OCI-LY7 (cell line): ENCODE data around the gene ATP1B1. TPM values are rescaled to one million over a fixed set of nuclear protein-coding genes. Genes with fewer than 3 reads are reported as not detected.

Experiments
- BruUV-seq: library from RNA; stranded (reverse); fragments of 400-500 nt; replicated peaks from 2 replicates; lab custom pipeline; 2021; lab: Mats Ljungman, UMichigan
- CTCF ChIA-PET: fragments of 300-600 bp; sonication (Branson Sonifier 250); formaldehyde crosslinking; loops from one replicate; lab custom pipeline; 2022; ENCODE audit warnings: antibody characterized with exemption; ENCODE audit not compliant: unreplicated experiment; lab: Charles Lee
- POLR2A ChIA-PET: fragments of 300-600 bp; sonication (Branson Sonifier 250); formaldehyde crosslinking; loops from one replicate; lab custom pipeline; 2022; ENCODE audit warnings: antibody characterized with exemption; lab: Charles Lee
- DNase-seq: peaks from one replicate; pipeline ENCODE4 v3.0.0-alpha.2; 2015; ENCODE audit warnings: low spot score
- H2AFZ ChIP-seq: fragments of 200-600 bp; sonication (generic), shearing (Covaris generic); 2 replicates; pipeline ENCODE4 v1.6.1; 2014; ENCODE audit warnings: mild to moderate bottlenecking, antibody characterized with exemption, low read length, moderate library complexity
- H3K27ac ChIP-seq: fragments of 200-600 bp; sonication (generic); 2 replicates; pipeline ENCODE4 v1.5.1; 2014; ENCODE audit warnings: mixed run types, low read depth, mild to moderate bottlenecking, moderate library complexity, low read length, inconsistent platforms; ENCODE audit not compliant: poor library complexity, severe bottlenecking
- H3K36me3 ChIP-seq: fragments of 200-600 bp; sonication (generic); 2 replicates; pipeline ENCODE4 v1.6.1; 2014; ENCODE audit warnings: mild to moderate bottlenecking, antibody characterized with exemption, low read length, moderate library complexity, mixed read lengths; ENCODE audit not compliant: insufficient read depth
- H3K4me1 ChIP-seq: fragments of 200-600 bp; sonication (generic); 2 replicates; pipeline ENCODE4 v1.5.1; 2014; ENCODE audit warnings: mild to moderate bottlenecking, low read length; ENCODE audit not compliant: insufficient read depth, poor library complexity, severe bottlenecking
- H3K4me2 ChIP-seq: fragments of 200-600 bp; sonication (generic); 2 replicates; pipeline ENCODE4 v1.6.1; 2014; ENCODE audit warnings: mild to moderate bottlenecking, low read length
- H3K4me3 ChIP-seq: fragments of 200-600 bp; sonication (generic); 2 replicates; pipeline ENCODE4 v1.5.1; 2014; ENCODE audit warnings: mild to moderate bottlenecking, low read depth, low read length; ENCODE audit not compliant: poor library complexity, severe bottlenecking
- H3K79me2 ChIP-seq: fragments of 200-600 bp; sonication (generic); 2 replicates; pipeline ENCODE4 v1.6.1; 2016; ENCODE audit warnings: low read depth, mild to moderate bottlenecking, low read length, moderate library complexity, mixed read lengths; ENCODE audit not compliant: insufficient read depth
- H3K9me2 ChIP-seq: fragments of 200-600 bp; sonication (generic); 2 replicates; pipeline ENCODE4 v1.6.1; 2016; ENCODE audit warnings: mild to moderate bottlenecking, low read length, mixed read lengths; ENCODE audit not compliant: insufficient read depth
- H3K9me3 ChIP-seq: fragments of 200-600 bp; sonication (generic); 2 replicates; pipeline ENCODE4 v1.6.1; 2014; ENCODE audit warnings: mild to moderate bottlenecking, mixed run types, low read length, mixed read lengths
- H4K20me1 ChIP-seq: fragments of 200-600 bp; sonication (generic); 2 replicates; pipeline ENCODE4 v1.6.1; 2014; ENCODE audit warnings: mild to moderate bottlenecking, antibody characterized with exemption, low read length, moderate library complexity, mixed read lengths; ENCODE audit not compliant: insufficient read depth
- CTCF ChIP-seq: fragments of 200-600 bp; sonication (generic); conservative IDR thresholded peaks from 2 replicates; pipeline ENCODE4 v1.5.1; 2014; ENCODE audit warnings: mild to moderate bottlenecking, antibody characterized with exemption, low read length, moderate library complexity, mixed read lengths
- EZH2phosphoT487 ChIP-seq: fragments of 200-600 bp; sonication (generic); IDR thresholded peaks from 2 replicates; pipeline ENCODE4 v1.6.1; 2018; ENCODE audit warnings: low read depth, borderline replicate concordance, mild to moderate bottlenecking, mixed run types, antibody characterized with exemption, low read length, moderate library complexity, mixed read lengths
- intact Hi-C: fragments of 100-400 bp; cut with micrococcal nuclease; formaldehyde crosslinking; loops from one replicate; pipeline ENCODE4 v1.10.0; 2022; ENCODE audit not compliant: unreplicated experiment
- total RNA-seq, 2 experiments: library from RNA; depleted of rRNA in 1 of 2; stranded (reverse); fragments of >200 nt in 1 of 2; shearing (Covaris generic) in 1 of 2; gene quantifications; 2 replicates each; pipeline ENCODE4 v1.2.3, GENCODE V29; 2014 to 2022

Gene ATP1B1
- total RNA-seq, 2 experiments from 2014 or later, result 17.5 to 22.5 TPM

GRCh38 chr1:169105087-169105433, 1.4 kb upstream of the ATP1B1 start:
- Histone ChIP-seq H3K79me2 (peaks cover 32% of the 10 kb centered on the region), H3K4me2 (peak overlapping the region; percentile 83), H3K27ac (no peak overlapping the region), H4K20me1 (no peaks in the 10 kb centered on the region), H3K9me3 (no peaks in the 10 kb centered on the region), H2AFZ (no peak overlapping the region), H3K4me3 (peak overlapping the region; percentile 94), H3K4me1 (peaks cover 24% of the 10 kb centered on the region), H3K36me3 (no peaks in the 10 kb centered on the region), H3K9me2 (no peaks in the 10 kb centered on the region)
- POLR2A ChIA-PET, result no interaction called here
- TF ChIP-seq EZH2phosphoT487 (no peak), CTCF (no peak)
- intact Hi-C loops, result loop anchor here (5.0 kb wide), 5 partner anchors 242 to 1427 kb away; partner anchors contain the start of genes BLZF1, GORAB, NME7 and SCYL3
- CTCF ChIA-PET, result no interaction called here
- no TSS peak for BruUV-seq
- DNase-seq, result no peak

GRCh38 chr1:169105434-169106094, 926 bp upstream of the ATP1B1 start:
- Histone ChIP-seq H3K27ac (no peak overlapping the region), H2AFZ (peak overlapping the region; percentile 74), H3K4me1 (peaks cover 29% of the 10 kb centered on the region), H3K36me3 (no peaks in the 10 kb centered on the region), H3K9me2 (no peaks in the 10 kb centered on the region), H3K79me2 (peaks cover 38% of the 10 kb centered on the region), H3K4me2 (peak overlapping the region; percentile 83), H3K4me3 (peak overlapping the region; percentile 94), H3K9me3 (no peaks in the 10 kb centered on the region), H4K20me1 (no peaks in the 10 kb centered on the region)
- intact Hi-C loops, result loop anchor here (2.0 to 5.0 kb wide), 6 partner anchors 242 to 1427 kb away; partner anchors contain the start of genes BLZF1, GORAB, METTL18 and NME7
- CTCF ChIA-PET, result no interaction called here
- BruUV-seq, result no TSS peak
- POLR2A ChIA-PET, result interaction anchor here (0.7 kb wide), 1 partner anchor 812 kb away, joined by 3 read pairs; no protein-coding TSS in a partner anchor
- peak; percentile 66 for DNase-seq
- TF ChIP-seq EZH2phosphoT487, result no peak
- TF ChIP-seq CTCF, result no peak
